Erythroblast (primary cell): ENCODE results near the gene RFX3.

ENCODE experiments used
- GATA1 ChIP-seq: IDR thresholded peaks from 2 replicates; pipeline ENCODE4 v1.6.1; 2011; ENCODE audit warnings: low read depth, mild to moderate bottlenecking, control low read depth, low read length, moderate library complexity
- POLR2A ChIP-seq: IDR thresholded peaks from 2 replicates; pipeline ENCODE4 v1.6.1; 2011; ENCODE audit warnings: mild to moderate bottlenecking, low read length

DNA sequence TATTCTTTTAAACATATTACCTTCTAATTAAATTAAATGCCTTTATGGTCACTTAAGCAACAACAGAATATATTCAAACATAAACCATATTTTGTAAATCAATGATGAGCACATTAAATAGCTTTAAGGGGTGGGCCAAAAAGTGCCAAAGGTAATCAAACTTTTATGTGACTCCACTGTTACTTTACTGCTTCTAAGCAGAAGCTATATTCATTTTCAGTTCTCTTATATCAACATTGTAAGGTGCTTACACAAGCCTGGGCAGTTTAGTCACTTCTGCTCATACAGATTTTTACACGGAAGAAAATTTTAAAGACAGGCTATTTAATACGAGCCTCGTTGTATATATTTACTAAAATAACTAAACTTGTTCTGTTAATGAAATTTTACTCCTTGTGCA, 29.9 kb downstream of the RFX3 start:
- no peak for TF ChIP-seq POLR2A
- no peak for TF ChIP-seq GATA1
